Small intestine (tissue), 7 donors: ENCODE measurements around the gene KIAA1549. TPM values are rescaled to one million over a fixed set of nuclear protein-coding genes. Genes with fewer than 3 reads are reported as not detected.

Experiments
- DNase-seq, 2 donors: peaks; one replicate each; pipeline versions ENCODE4 v3.0.0 to v3.0.0-alpha.2; 2013
- FAIRE-seq: peaks from 2 replicates; lab custom pipeline; 2012; peaks lifted over from hg19 to GRCh38; lab: Jason Lieb, UNC
- H3K27ac ChIP-seq, 3 donors: one replicate each; pipeline ENCODE4 v1.5.1; 2013; ENCODE audit warnings: low read length in 2 of 3, mild to moderate bottlenecking in 2 of 3, control low read depth in 1 of 3, inconsistent platforms in 1 of 3, low read depth in 1 of 3, moderate library complexity in 1 of 3
- H3K27me3 ChIP-seq, 3 donors: one replicate each; pipeline ENCODE4 v1.6.1; 2013; ENCODE audit warnings: low read length in 3 of 3, inconsistent platforms in 1 of 3; ENCODE audit not compliant: control insufficient read depth in 3 of 3, insufficient read depth in 3 of 3
- H3K36me3 ChIP-seq, 3 donors: one replicate each; pipeline ENCODE4 v1.6.1; 2013; ENCODE audit warnings: low read length in 3 of 3, inconsistent platforms in 1 of 3, low read depth in 1 of 3, mild to moderate bottlenecking in 1 of 3, moderate library complexity in 1 of 3; ENCODE audit not compliant: control insufficient read depth in 3 of 3, insufficient read depth in 2 of 3
- H3K4me1 ChIP-seq, 3 donors: one replicate each; pipeline ENCODE4 v1.6.1; 2013; ENCODE audit warnings: low read length in 2 of 3, inconsistent platforms in 1 of 3, low read depth in 1 of 3, mild to moderate bottlenecking in 1 of 3, moderate library complexity in 1 of 3; ENCODE audit not compliant: control insufficient read depth in 3 of 3, insufficient read depth in 2 of 3
- H3K4me3 ChIP-seq, 3 donors: one replicate each; pipeline ENCODE4 v1.5.1; 2013; ENCODE audit warnings: low read length in 3 of 3, control low read depth in 1 of 3, inconsistent platforms in 1 of 3, low read depth in 1 of 3, mild to moderate bottlenecking in 1 of 3, moderate library complexity in 1 of 3
- H3K9me3 ChIP-seq, 2 donors: one replicate each; pipeline ENCODE4 v1.6.1; 2013; ENCODE audit warnings: low read depth in 1 of 2, low read length in 1 of 2; ENCODE audit not compliant: control insufficient read depth in 2 of 2, insufficient read depth in 1 of 2
- WGBS, 3 donors: extraction: QIAGEN DNeasy Blood & Tissue Kit; methylation state at CpG; one replicate each; pipeline ENCODE4 v1.1.7; 2013; 5-methylcytosine and 5-hydroxymethylcytosine counted together
- polyA plus RNA-seq, 4 donors: library from polyadenylated mRNA; stranded (reverse) in 3 of 4; unstranded in 1 of 4; fragments of 200-250 nt in 3 of 4; fragments of 120-200 nt in 1 of 4; gene quantifications; one replicate each; pipeline versions ENCODE4 v1.2.1 to v1.2.3, GENCODE V29; 2013
- donor health status: healthy with polysubstance abuse.
- donor health status: control.
- donor health status: control.
- donor health status: Bipolar disorder and iron deficiency.
- donor health status: healthy.

KIAA1549 gene
- polyA plus RNA-seq, 4 donors, result under 0.01 to 2.7 (median 1.2) TPM

DNA sequence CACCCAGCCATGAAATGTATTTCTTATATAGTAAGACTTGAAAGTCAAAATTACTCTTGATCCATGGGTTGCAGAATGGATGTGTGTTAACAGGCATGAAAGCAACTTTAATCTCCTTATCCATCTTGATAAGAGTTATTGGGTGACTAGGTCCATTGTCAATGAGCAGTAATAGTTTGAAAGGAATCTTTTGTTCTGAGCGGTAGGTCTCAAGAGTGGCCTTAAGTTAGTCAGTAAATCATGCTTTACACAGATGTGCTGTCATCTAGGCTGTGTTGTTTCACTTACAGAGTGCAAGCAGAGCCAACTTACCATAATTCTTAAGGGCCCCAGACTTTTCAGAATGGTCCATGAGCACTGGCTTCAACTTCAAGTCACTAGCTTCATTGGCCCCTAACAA is 51.2 kb downstream of the KIAA1549 start:
- DNase-seq (no peak), FAIRE-seq (no peak)
- Histone ChIP-seq H3K36me3 (no peaks in the 10 kb centered on the region), H3K27ac (no peak overlapping the region), H3K27me3 (no peaks in the 10 kb centered on the region), H3K4me3 (no peak overlapping the region), H3K4me1 (peaks cover 0 to 10% (median 3%) of the 10 kb centered on the region in 3 donors), H3K9me3 (no peaks in the 10 kb centered on the region)
- 49 to 89% (median 86%) methylated on average over 1 of the region's 1 CpG for WGBS, 3 donors

DNA sequence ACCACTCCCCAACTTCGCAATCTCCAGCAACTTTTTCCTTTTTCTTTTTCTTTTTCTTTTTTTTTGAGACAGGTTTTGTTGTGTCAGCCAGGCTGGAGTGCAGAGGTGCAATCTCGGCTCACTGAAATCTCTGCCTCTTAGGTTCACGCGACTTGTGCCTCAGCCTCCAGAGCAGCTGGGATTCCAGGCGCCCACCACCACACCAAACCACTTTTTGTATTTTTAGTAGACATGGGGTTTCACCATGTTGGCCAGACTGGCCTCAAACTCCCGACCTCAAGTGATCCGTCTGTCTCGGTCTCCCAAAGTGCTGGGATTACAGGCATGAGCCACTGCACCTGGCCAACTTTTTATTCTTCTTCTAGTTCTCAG is 55.0 kb downstream of the KIAA1549 start:
- no peak overlapping the region for H3K4me3 ChIP-seq
- DNase-seq (no peak), FAIRE-seq (no peak)
- no peaks in the 10 kb centered on the region for H3K9me3 ChIP-seq
- H3K27ac ChIP-seq, result no peak overlapping the region
- no peaks in the 10 kb centered on the region for H3K27me3 ChIP-seq
- WGBS, 3 donors, result 81 to 88% (median 86%) methylated on average over 8 of the region's 8 CpGs
- no peaks in the 10 kb centered on the region for H3K4me1 ChIP-seq
- no peaks in the 10 kb centered on the region for H3K36me3 ChIP-seq

DNA sequence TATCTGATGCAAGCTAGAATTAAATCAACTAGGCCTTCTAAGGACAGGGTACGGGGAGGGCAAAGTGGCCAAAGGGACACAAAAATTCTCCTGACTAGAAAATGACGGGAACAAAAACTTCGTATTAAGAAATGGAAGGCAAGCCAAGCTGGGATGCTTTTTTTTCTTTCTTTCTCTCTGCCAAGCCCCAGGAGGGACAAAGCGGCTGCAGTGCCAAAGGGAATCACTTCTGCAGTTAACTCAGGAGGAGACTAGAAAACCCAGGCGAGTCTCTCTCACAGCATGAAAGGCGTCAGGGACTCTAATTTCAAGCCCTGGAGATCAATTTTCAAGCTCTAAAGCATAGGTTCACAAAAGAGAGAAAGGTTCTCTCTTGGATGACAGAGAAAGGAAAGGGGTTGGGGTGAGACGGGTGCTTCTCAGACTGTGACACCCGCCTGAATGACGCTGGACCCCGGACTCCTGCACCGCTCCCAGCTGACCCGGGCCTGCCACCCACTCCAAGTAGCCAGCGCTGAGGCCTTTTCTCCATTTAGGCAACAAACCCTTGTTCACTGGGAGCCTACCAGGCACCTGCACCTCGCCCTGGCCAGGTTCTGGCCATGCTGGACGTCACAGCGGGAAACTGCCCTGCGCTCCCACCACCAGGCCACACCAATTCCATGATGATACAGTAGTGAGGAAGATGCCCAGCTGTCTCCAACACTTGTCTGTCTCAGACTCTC is 56.5 kb downstream of the KIAA1549 start:
- peaks cover 0 to 3% (median 0%) of the 10 kb centered on the region in 3 donors for H3K36me3 ChIP-seq
- no peaks in the 10 kb centered on the region for H3K4me1 ChIP-seq
- H3K9me3 ChIP-seq, result no peaks in the 10 kb centered on the region
- DNase-seq (no peak), FAIRE-seq (no peak)
- H3K27me3 ChIP-seq, result no peaks in the 10 kb centered on the region
- H3K4me3 ChIP-seq, result no peak overlapping the region
- H3K27ac ChIP-seq, result no peak overlapping the region
- WGBS, 3 donors, result 86 to 93% (median 87%) methylated on average over 17 of the region's 17 CpGs

DNA sequence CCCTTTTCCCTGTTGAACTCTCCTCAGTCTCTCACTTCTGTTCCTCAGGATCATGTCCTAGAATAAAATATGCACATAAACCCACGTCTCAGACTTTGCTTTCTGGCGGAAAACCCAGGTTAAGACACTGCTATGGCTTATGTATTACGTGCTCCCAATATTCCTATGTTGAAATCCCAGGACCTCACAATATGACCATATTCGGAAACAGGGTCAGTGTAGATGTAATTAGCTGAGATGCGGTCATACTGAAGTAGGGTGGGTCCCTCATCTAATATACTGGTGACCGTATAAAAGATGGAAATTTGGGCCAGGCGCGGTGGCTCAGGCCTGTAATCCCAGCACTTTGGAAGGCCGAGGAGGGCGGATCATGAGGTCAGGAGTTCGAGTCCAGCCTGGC is 59.9 kb downstream of the KIAA1549 start:
- no peaks in the 10 kb centered on the region for H3K4me1 ChIP-seq
- no peak overlapping the region for H3K4me3 ChIP-seq
- 94 to 98% (median 95%) methylated on average over 11 of the region's 11 CpGs for WGBS, 3 donors
- H3K27me3 ChIP-seq, result no peaks in the 10 kb centered on the region
- H3K27ac ChIP-seq, result no peak overlapping the region
- H3K36me3 ChIP-seq, result peaks cover 0 to 32% (median 0%) of the 10 kb centered on the region in 3 donors
- H3K9me3 ChIP-seq, result no peaks in the 10 kb centered on the region
- FAIRE-seq, result no peak
- DNase-seq, result no peak

DNA sequence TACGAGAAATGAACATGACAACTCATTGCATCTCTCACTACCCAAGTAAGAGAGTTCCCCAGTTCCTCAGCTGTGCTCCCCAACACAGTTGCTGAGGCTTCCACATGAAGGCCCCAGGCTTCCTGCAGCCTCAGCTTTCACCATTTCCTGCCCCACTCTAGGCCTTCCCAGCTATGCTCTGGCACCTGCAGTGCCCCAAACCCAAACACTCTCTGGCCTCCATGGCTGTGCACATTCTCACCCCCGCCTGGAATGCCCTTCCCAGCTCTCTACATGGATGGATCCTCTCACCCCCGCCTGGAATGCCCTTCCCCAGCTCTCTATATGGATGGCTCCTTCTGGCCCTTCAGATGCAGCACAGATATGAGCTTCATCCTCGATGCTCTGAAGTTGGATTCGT is 61.3 kb downstream of the KIAA1549 start:
- 76 to 86% (median 76%) methylated on average over 5 of the region's 5 CpGs for WGBS, 3 donors
- Histone ChIP-seq H3K27me3 (no peaks in the 10 kb centered on the region), H3K27ac (no peak overlapping the region), H3K4me3 (no peak overlapping the region), H3K36me3 (peaks cover 0 to 37% (median 0%) of the 10 kb centered on the region in 3 donors), H3K9me3 (no peaks in the 10 kb centered on the region), H3K4me1 (no peaks in the 10 kb centered on the region)
- DNase-seq, result no peak
- FAIRE-seq, result no peak

DNA sequence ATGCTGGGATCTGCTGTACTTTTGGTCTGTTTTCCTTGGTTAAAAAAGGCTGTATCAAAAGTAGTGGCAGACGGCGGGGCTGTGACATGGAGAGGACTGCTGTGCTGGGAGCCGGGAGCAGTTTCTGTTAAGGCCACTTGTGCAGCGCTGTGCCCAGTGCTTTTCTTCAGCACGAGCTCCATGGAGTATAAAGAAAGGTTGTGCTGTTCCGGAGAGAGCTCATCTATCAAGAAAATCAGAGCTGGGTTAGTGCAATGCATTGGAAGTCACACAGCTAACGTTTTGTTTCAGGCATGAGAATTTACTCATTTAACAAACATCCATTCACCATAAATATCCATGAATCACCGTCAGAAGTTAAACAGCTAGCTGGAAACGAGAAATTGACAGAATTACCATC is 62.0 kb downstream of the KIAA1549 start:
- Histone ChIP-seq H3K4me3 (no peak overlapping the region), H3K27ac (no peak overlapping the region), H3K4me1 (no peaks in the 10 kb centered on the region), H3K27me3 (no peaks in the 10 kb centered on the region), H3K36me3 (peaks cover 0 to 37% (median 0%) of the 10 kb centered on the region in 3 donors), H3K9me3 (no peaks in the 10 kb centered on the region)
- WGBS, 3 donors, result 71 to 90% (median 88%) methylated on average over 9 of the region's 9 CpGs
- no peak for DNase-seq
- FAIRE-seq, result no peak

DNA sequence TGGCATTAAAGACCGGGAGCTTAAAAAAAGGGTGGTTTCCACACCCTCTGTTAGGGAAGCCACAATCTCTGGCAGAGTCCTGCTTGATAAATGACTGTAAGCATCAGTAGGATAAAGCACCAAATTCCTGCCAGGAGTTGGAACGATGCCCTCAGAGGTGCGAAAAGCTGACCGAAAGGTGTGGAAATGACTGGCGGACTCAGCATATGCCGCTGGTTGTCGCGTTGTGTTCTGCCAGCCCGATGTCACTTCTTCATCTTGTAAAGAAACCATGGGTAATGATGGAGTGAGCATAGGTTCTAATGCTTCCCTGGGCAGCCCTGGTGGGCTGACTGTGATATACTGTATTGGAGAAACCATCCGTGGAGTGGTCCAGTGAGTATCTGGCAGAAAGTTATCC is 62.4 kb downstream of the KIAA1549 start:
- FAIRE-seq, result no peak
- H3K36me3 ChIP-seq, result peaks cover 0 to 37% (median 0%) of the 10 kb centered on the region in 3 donors
- DNase-seq, result no peak
- 95 to 99% (median 97%) methylated on average over 10 of the region's 10 CpGs for WGBS, 3 donors
- H3K9me3 ChIP-seq, result no peaks in the 10 kb centered on the region
- H3K27me3 ChIP-seq, result no peaks in the 10 kb centered on the region
- no peak overlapping the region for H3K4me3 ChIP-seq
- H3K4me1 ChIP-seq, result no peaks in the 10 kb centered on the region
- no peak overlapping the region for H3K27ac ChIP-seq

DNA sequence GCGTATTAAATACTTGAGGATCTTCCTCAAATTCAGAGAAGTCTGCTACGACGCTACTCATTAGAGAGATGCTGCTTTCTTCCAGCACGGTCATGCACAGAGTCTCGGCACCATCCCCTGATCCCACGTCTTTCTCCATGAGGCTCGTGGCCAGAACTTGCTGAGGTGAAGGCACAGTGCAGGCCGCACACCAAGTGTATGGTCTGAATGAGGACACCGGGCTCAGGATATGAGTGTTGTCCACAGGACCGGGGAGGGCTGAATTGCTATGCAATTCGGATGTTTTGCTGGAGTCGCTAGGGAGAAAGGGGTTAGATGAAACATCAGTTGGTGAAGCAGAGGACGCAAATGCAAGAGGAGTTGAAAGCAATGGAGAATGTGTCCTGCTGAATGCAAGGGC is 63.0 kb downstream of the KIAA1549 start:
- H3K4me1 ChIP-seq, result no peaks in the 10 kb centered on the region
- 92 to 94% (median 93%) methylated on average over 13 of the region's 13 CpGs for WGBS, 3 donors
- H3K27ac ChIP-seq, result no peak overlapping the region

DNA sequence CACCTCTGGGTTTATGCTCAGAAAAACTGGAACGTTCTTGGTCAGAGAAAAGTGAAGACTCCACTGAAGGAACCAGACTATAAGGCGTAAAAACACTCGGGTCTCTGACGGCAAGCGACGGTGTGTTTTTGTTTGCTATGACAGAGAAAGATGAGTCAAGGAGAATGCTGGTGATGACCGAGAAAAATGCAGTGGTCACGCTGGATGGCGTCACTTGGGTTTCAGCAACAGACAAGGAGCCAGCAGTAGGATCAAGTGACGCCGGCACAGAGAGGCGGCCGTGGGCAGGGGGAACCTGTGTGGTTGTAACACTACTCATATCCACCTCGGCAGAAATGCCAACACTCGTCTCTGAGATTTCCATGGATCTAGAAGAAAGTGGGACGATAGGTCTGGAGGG is 63.4 kb downstream of the KIAA1549 start:
- Histone ChIP-seq H3K27ac (no peak overlapping the region), H3K9me3 (no peaks in the 10 kb centered on the region), H3K27me3 (no peaks in the 10 kb centered on the region), H3K4me1 (no peaks in the 10 kb centered on the region), H3K4me3 (no peak overlapping the region), H3K36me3 (peaks cover 0 to 37% (median 0%) of the 10 kb centered on the region in 3 donors)
- DNase-seq, result no peak
- WGBS, 3 donors, result 94 to 96% (median 96%) methylated on average over 16 of the region's 16 CpGs
- FAIRE-seq, result no peak

More for the DNA sequence above, 63.0 kb downstream of the KIAA1549 start:
- peaks cover 0 to 37% (median 0%) of the 10 kb centered on the region in 3 donors for H3K36me3 ChIP-seq
- no peaks in the 10 kb centered on the region for H3K9me3 ChIP-seq
- no peak overlapping the region for H3K4me3 ChIP-seq
- no peaks in the 10 kb centered on the region for H3K27me3 ChIP-seq
- no peak for DNase-seq
- FAIRE-seq, result no peak
